ENCODE measurements around the gene CDKN2D.

DNA sequence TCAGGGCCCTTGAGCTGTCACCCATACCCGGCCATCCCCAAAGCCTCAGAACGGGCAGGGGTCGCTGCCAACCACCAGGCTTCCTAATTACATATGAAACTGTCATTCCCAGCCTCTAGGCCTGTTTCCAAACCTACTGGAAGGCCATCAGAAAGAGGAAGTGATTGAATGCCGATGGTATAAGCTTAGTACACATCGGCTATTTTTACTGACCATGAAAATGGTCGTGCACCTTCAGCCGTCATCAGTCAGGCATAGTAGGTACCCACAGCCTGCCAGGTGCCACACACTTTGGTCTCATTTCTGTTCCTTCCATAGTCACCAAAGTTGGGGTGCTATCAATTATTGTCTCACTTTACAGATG, 13.2 kb downstream of the CDKN2D start:
- TF ChIP-seq, protein P1, sequence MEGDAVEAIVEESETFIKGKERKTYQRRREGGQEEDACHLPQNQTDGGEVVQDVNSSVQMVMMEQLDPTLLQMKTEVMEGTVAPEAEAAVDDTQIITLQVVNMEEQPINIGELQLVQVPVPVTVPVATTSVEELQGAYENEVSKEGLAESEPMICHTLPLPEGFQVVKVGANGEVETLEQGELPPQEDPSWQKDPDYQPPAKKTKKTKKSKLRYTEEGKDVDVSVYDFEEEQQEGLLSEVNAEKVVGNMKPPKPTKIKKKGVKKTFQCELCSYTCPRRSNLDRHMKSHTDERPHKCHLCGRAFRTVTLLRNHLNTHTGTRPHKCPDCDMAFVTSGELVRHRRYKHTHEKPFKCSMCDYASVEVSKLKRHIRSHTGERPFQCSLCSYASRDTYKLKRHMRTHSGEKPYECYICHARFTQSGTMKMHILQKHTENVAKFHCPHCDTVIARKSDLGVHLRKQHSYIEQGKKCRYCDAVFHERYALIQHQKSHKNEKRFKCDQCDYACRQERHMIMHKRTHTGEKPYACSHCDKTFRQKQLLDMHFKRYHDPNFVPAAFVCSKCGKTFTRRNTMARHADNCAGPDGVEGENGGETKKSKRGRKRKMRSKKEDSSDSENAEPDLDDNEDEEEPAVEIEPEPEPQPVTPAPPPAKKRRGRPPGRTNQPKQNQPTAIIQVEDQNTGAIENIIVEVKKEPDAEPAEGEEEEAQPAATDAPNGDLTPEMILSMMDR (IDR thresholded peaks at IDR 0.05), result no peak
- TF ChIP-seq CREB1 (CRISPR knock-in tag; IDR thresholded peaks at IDR 0.05), result no peak
- no peak for TF ChIP-seq ELF4 (CRISPR knock-in tag; IDR thresholded peaks at IDR 0.05; ENCODE audit: low read depth)
- TF ChIP-seq, protein P2, sequence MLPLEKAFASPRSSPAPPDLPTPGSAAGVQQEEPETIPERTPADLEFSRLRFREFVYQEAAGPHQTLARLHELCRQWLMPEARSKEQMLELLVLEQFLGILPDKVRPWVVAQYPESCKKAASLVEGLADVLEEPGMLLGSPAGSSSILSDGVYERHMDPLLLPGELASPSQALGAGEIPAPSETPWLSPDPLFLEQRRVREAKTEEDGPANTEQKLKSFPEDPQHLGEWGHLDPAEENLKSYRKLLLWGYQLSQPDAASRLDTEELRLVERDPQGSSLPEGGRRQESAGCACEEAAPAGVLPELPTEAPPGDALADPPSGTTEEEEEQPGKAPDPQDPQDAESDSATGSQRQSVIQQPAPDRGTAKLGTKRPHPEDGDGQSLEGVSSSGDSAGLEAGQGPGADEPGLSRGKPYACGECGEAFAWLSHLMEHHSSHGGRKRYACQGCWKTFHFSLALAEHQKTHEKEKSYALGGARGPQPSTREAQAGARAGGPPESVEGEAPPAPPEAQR (CRISPR knock-in tag; IDR thresholded peaks at IDR 0.05), result no peak
- TF ChIP-seq CREM (CRISPR knock-in tag; IDR thresholded peaks at IDR 0.05), result no peak
- TF ChIP-seq, protein P3, sequence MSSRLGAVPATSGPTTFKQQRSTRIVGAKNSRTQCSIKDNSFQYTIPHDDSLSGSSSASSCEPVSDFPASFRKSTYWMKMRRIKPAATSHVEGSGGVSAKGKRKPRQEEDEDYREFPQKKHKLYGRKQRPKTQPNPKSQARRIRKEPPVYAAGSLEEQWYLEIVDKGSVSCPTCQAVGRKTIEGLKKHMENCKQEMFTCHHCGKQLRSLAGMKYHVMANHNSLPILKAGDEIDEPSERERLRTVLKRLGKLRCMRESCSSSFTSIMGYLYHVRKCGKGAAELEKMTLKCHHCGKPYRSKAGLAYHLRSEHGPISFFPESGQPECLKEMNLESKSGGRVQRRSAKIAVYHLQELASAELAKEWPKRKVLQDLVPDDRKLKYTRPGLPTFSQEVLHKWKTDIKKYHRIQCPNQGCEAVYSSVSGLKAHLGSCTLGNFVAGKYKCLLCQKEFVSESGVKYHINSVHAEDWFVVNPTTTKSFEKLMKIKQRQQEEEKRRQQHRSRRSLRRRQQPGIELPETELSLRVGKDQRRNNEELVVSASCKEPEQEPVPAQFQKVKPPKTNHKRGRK (CRISPR knock-in tag; IDR thresholded peaks at IDR 0.05; ENCODE audit: borderline replicate concordance), result no peak
- TF ChIP-seq, protein P4, sequence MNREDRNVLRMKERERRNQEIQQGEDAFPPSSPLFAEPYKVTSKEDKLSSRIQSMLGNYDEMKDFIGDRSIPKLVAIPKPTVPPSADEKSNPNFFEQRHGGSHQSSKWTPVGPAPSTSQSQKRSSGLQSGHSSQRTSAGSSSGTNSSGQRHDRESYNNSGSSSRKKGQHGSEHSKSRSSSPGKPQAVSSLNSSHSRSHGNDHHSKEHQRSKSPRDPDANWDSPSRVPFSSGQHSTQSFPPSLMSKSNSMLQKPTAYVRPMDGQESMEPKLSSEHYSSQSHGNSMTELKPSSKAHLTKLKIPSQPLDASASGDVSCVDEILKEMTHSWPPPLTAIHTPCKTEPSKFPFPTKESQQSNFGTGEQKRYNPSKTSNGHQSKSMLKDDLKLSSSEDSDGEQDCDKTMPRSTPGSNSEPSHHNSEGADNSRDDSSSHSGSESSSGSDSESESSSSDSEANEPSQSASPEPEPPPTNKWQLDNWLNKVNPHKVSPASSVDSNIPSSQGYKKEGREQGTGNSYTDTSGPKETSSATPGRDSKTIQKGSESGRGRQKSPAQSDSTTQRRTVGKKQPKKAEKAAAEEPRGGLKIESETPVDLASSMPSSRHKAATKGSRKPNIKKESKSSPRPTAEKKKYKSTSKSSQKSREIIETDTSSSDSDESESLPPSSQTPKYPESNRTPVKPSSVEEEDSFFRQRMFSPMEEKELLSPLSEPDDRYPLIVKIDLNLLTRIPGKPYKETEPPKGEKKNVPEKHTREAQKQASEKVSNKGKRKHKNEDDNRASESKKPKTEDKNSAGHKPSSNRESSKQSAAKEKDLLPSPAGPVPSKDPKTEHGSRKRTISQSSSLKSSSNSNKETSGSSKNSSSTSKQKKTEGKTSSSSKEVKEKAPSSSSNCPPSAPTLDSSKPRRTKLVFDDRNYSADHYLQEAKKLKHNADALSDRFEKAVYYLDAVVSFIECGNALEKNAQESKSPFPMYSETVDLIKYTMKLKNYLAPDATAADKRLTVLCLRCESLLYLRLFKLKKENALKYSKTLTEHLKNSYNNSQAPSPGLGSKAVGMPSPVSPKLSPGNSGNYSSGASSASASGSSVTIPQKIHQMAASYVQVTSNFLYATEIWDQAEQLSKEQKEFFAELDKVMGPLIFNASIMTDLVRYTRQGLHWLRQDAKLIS (CRISPR knock-in tag; IDR thresholded peaks at IDR 0.05; ENCODE audit: borderline replicate concordance), result no peak

Measured in WTC11 (cell line).